ENCODE measurements around the gene PRR5L. TPM values are rescaled to one million over a fixed set of nuclear protein-coding genes. Genes with fewer than 3 reads are reported as not detected.

Gene PRR5L
- total RNA-seq, 2 experiments from 2014 or later, result 15.5 to 18.2 TPM

DNA sequence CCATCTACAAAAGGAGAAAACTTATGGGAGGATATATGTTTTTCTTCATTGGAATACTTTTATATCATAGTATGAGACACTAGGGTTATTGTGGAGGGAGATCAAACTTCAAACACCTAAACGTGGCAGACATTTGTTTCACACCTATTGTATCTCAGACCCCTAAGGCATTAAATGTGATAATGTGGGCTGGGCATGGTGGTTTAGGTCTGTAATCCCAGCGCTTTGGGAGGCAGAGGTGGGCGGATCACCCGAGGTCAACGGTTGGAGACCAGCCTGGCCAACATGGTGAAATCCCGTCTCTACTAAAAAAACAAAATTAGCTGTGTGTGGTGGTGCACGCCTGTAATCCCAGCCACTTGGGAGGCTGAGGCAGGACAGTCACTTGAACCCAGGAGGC is 75.5 kb downstream of the PRR5L start:
- ChIA-PET CTCF (no interaction called here), POLR2A (no interaction called here)

DNA sequence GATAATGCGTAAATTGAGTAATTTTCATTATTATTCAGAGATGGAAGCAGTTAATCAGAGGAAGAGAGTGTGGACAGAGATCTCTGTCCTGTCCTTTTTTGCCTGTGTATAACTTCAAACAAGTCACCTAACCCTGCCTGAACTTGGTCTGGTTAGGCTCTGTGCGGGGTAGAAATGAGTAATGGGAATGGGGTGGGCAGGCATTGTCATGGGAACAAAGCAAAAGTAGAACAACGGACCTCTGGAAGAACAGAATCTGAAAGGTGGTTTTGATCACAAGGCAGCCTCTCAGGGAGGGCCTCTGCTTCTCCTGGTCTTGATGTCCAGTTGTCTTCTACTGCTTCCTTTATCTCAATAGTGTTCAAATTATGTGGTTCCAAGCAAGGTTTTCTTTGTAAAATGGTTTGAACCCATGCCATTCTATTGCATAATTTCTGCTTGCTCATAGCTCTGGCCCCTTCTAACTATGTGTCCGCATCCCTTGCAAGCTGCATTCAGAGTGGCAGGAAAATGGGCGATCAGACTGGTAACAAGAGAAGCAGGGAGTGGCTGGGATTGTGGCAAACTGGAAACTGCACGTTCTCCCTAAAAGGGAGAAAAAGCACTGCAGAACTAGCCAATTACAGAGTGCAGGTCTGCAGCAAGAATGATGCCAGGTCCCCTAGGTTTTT is 76.1 kb downstream of the PRR5L start:
- CTCF ChIA-PET, result interaction anchor here (0.8 kb wide), 1 partner anchor 121 kb away, joined by 3 read pairs; no protein-coding TSS in a partner anchor
- POLR2A ChIA-PET, result no interaction called here

DNA sequence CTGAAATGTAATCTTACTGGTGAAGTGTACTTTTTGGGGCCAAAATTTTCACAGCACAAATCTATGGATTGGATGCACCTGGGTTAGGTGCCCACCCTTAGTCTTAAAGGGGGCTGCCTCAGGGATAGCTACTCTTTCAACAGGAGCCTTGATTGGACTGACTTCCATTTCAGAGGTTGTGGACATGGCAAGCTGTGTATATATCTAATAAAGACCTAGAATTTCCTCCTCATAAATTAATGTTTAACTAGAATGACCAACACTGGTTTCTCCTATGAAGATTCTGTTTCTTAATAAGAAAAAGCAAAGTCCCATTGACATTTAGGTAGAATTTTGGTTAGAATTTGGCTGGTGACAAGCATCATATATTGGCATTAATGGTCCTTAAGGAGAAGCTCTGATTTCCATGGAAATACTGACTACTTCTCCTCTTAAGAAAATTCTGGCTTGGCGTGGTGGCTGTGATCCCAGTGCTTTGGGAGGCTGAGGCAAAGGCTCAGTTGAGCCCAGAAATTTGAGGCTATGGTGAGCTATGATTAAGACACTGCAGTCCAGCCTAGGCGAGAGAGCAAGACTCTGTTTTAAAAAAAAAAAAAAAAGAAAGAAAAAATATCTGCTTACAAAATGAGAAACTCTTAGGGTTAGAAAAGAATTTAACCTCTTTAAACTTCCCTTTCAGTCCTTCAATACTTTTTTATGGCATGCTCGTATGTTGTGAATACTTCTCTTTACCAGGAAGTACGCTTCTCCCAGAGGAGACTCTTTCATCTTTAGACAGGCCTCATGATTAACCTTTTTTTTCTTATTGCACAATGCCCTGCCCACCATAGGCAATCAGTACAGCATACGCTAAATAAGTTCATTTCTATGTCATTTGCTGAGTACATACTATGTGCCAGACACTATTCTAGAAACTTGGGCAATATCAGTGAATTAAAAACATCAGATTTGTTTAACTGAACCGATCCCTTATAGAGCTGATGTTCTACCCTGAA is 77.2 kb downstream of the PRR5L start:
- ChIA-PET POLR2A (no interaction called here), CTCF (interaction anchor here (0.8 to 1.3 kb wide), 2 partner anchors 19 to 120 kb away, joined by 3 read pairs; no protein-coding TSS in a partner anchor)

DNA sequence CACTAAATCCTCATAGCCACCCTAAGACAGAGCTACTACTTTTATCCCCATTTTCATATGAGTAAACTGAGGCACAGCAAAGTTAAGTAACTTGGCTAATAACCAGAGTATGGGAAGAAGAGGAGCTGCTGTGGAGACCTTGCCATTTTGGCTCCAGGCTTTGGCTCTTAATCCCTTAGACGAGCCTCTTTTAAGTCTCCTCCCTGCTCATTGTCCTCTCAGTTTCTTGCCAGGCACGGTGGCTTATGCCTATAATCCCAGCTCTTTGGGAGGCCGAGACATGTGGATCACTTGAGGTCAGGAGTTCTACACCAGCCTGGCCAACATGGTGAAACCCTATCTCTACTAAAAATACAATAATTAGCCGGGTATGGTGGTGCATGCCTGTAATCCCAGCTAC is 78.6 kb downstream of the PRR5L start:
- POLR2A ChIA-PET, result no interaction called here
- CTCF ChIA-PET, result interaction anchor here (0.7 to 1.8 kb wide), 4 partner anchors 20 to 195 kb away, joined by 3 to 9 read pairs (median 4); no protein-coding TSS in a partner anchor

DNA sequence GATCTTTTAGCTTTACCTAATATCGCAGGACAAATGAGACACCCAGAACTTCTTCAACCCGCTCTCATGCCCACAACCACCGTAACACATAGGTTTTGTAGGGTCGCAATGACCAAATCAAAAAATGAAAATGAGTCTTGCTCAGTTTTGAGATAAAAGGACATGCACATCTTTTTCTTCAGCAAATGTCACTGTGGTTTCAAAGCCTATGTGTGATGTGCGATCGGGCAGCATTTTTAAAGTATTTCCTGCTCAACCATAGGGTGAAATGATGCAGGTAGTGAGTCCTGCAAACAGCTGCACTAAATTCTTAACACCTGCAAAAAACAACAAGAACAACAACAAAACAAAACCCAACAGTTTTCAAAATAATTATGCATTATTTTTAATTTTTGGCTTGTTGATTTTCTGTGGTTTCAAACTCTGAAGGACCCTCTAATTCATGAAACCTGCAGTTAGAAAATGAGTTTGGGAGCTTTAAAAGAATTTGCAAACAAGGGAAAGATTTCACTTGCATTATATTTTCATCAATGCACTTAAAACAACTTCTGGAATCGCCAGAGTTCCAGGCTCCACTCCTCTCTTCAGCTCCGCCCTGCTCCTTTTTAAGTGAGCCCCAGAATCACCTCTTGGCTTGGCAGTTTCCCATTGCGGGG is 79.4 kb downstream of the PRR5L start:
- ChIA-PET POLR2A (interaction anchor here (0.9 to 1.8 kb wide), 3 partner anchors 9 to 21 kb away, joined by 3 to 15 read pairs (median 5); no protein-coding TSS in a partner anchor), CTCF (interaction anchor here (0.9 to 1.8 kb wide), 6 partner anchors 18 to 83 kb away, joined by 3 to 9 read pairs (median 4); no protein-coding TSS in a partner anchor)

DNA sequence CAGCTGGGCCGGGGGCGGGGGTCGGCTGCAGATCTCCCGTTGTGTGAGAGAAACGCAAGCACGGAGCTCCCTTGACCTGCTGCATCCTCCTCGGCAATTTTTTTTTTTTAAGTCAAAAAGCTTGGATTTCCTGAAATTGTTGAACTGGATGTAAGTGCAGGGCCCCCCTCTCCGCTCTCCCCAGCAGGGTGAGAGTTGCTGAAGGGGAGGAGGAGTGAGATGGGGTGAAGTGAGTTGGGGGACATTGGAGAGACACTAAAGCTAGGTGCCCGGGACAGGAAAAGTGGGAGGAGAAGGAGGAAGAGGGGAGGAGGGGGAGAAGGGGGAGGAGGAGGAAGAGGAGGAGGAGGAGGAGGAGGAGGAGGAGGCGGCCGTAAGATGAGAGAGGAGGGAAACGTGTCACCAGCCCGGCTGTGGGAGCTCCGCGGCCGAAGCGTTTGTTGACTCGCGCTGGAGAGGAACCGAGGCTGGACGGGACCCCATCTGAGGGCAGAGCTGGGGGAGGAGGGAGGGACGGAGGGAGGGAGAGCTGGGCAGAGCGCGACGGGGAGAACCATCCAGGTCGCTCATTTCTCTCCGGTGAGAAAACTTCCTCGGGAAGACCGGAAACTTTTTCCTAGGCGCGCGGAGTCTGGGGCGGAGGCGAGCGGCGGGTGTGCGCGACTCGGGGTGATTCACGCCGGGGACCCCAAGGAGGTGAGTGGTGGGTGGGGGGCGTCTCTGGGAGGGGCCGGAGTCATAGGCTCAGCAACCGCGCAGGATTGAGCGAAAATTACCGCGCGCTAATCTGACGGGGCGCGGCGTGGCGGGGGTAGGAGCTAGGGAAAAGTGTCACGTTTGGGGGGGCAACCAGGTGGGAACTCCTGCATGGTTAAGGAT is 80.2 kb downstream of the PRR5L start:
- POLR2A ChIA-PET, result interaction anchor here (0.9 to 1.8 kb wide), 4 partner anchors 9 to 22 kb away, joined by 3 to 15 read pairs (median 4); no protein-coding TSS in a partner anchor
- CTCF ChIA-PET, result interaction anchor here (0.7 to 2.5 kb wide), 11 partner anchors 15 to 117 kb away, joined by 3 to 9 read pairs (median 4); no protein-coding TSS in a partner anchor

DNA sequence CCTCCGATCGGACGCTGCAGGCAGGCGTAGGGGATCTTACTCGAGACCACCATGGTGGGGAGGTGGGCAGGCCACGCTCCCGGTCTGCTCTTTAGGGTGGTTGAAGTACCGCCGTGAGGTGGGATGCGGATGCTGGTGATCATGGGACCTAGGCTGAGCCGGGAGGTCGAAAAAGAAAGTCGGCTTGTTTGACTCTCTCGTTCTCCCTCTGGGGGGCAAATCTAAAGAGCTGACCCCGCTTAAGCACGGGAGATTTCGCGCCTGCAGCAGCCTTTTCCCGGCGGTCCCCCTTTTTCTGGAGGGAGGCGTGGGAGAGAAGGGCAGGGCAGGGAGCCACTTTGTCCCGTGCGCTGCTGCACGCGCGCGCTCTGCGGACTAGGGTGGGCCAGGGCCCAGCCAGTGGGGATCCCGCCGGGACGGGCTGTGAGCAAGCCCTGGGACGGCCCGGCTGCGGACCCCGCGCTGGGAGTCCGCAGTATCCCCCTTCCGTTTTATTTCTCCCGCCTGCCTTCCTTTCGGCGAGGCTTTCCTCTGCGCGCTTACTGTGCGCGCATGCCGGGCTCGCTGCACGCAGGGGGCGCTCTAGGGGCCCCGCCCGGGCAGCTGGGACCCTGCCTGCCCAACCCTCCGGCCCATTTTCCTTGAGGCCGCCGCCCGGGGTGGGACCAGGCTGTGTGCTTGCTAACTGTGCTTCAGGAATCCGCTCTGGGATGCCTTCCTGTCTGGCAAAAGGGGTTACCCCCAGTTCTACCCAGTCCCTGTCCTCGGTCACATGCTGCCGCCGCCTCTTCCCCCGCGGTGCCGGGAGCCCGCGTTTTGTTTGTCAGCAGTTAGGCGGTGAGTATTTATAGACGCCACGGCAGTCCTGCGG is 81.0 kb downstream of the PRR5L start:
- CTCF ChIA-PET, result interaction anchor here (0.7 to 2.5 kb wide), 12 partner anchors 13 to 133 kb away, joined by 3 to 7 read pairs (median 4); partner anchors contain the start of gene TRAF6
- POLR2A ChIA-PET, result interaction anchor here (0.9 to 2.1 kb wide), 5 partner anchors 8 to 23 kb away, joined by 3 to 15 read pairs (median 5); no protein-coding TSS in a partner anchor

DNA sequence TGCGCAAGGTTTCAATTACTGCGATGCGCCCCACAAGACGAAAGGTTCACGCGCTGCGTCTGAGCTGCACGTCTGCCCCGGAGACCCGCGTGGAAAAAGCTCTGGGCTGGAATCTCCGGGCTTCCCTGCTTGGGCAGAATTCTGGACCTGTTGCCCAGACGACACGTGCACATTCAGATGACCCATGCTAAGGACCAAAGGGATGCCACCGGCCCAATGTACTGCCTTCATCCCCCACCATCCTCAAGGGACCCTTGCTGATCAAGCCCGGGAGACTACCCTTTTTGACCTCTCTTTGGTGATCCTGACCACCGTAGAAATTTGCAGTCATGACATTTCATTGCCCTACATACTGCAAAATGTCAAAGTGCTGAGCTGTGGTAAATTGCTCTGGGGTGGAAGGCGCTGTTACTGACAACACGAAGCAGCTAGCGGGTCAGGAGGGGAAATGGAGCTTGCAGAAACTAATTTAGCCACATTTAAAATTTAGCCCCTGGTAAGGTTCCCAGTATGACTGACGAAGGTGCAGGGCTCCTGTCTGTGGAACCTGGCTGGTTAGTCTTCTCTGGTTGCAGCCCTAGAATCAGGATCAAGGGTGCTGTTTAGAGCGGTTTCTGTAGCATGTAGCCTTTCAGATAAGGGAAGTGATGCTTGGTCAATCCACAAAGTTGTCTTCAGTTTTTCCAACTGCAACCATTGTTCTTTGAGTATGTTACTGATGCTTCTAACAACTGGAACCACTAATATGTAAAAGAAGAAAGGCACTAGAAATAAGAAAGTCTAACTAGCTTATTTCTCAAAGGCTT is 81.9 kb downstream of the PRR5L start:
- ChIA-PET POLR2A (interaction anchor here (0.9 to 2.1 kb wide), 3 partner anchors 11 to 17 kb away, joined by 3 to 13 read pairs (median 4); no protein-coding TSS in a partner anchor), CTCF (interaction anchor here (0.6 to 2.5 kb wide), 11 partner anchors 12 to 132 kb away, joined by 3 to 7 read pairs (median 3); partner anchors contain the start of gene TRAF6)

DNA sequence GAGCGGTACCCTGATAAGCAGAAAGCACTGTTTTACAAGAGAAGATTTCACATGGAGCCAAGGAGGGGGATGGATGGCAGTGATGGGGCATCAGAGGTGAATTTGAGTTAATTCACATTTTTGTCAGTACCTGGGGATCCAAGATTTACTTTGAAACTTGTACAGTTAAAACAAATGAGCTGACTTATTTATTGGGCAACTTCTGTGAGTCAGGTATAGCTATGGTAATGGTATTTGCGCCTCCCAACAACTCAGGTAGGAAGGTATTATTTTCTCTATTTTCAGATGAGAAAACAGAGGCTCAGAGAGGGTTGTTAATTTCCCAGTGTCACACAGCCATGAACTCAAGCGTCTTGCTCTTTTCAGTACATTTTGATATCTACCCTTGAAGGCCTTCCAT is 83.6 kb downstream of the PRR5L start:
- ChIA-PET POLR2A (no interaction called here), CTCF (interaction anchor here (1.2 to 1.7 kb wide), 2 partner anchors 52 to 88 kb away, joined by 3 to 4 read pairs; no protein-coding TSS in a partner anchor)

DNA sequence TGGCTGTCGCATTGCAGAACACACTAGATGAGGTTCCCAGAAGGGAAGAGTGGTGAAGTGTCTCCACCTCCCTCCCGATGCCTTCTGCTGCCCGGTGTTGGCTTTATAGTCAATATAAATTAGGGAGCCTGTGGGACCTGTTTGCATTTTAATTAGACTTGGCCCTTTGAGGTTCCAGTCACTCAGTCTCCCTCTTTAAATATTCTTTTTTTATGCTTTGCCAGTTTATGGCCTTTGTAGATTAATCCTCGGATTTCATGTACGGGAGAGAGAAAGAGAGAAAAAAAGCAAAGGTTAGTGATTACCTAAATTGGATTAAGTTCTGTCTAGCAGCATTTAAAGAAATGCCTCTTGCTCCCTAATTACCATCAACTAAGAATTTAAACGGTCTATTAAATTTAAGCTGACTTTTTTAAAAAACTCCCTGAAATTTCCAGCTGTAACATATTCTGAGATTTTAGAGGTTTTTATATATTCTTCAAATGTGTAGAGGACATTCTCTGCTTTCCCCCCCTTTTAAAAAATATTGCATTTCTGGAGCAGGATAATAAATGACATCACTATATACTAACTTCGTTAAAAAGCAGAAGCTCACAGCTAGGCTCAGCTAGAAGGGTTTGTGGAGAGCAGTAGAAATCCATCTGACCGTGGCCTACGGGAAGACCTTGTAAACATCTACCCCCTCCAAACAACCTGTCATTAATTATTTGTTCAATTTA is 84.4 kb downstream of the PRR5L start:
- POLR2A ChIA-PET, result interaction anchor here (0.6 kb wide), 1 partner anchor 27 kb away, joined by 3 read pairs; no protein-coding TSS in a partner anchor
- CTCF ChIA-PET, result interaction anchor here (1.4 kb wide), 1 partner anchor 9 kb away, joined by 5 read pairs; no protein-coding TSS in a partner anchor

DNA sequence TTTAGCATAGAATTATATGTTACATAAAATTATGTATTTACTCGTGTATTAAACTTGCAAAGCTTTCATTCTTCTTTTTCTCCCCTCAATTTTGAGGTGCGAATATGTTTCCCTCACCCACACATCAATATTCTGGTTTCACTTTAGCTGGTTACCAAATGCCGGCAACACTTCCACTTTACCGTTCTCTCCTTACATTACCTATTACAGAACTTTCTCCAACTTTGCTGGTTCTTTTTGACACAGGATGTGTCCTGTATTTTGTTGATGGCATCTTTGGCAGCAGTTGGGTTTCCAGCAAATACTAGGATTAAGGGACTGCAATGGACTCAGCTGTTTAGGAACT is 84.9 kb downstream of the PRR5L start:
- ChIA-PET CTCF (interaction anchor here (1.4 kb wide), 1 partner anchor 9 kb away, joined by 5 read pairs; no protein-coding TSS in a partner anchor), POLR2A (interaction anchor here (0.6 kb wide), 1 partner anchor 28 kb away, joined by 3 read pairs; no protein-coding TSS in a partner anchor)

DNA sequence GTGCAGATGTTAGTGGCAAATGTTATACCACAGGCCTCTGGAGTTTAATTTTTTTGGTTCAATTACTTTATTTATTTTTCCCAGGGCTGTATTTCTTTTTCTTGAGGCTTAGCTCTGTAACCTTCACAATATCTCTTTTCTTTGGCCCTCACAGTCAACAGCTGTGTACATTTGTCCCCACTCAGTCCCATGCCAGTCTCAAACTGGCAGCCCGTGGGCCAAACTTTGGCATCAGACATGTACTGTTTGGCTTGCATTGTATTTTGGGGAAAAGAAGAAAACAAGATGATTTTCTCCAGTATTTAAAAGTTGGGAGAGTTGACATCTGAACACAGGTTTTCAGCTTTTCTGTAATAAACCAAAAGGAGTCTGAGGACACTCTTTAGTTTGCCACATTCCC is 87.1 kb downstream of the PRR5L start:
- ChIA-PET CTCF (interaction anchor here (1.4 kb wide), 1 partner anchor 110 kb away, joined by 3 read pairs; no protein-coding TSS in a partner anchor), POLR2A (no interaction called here)

DNA sequence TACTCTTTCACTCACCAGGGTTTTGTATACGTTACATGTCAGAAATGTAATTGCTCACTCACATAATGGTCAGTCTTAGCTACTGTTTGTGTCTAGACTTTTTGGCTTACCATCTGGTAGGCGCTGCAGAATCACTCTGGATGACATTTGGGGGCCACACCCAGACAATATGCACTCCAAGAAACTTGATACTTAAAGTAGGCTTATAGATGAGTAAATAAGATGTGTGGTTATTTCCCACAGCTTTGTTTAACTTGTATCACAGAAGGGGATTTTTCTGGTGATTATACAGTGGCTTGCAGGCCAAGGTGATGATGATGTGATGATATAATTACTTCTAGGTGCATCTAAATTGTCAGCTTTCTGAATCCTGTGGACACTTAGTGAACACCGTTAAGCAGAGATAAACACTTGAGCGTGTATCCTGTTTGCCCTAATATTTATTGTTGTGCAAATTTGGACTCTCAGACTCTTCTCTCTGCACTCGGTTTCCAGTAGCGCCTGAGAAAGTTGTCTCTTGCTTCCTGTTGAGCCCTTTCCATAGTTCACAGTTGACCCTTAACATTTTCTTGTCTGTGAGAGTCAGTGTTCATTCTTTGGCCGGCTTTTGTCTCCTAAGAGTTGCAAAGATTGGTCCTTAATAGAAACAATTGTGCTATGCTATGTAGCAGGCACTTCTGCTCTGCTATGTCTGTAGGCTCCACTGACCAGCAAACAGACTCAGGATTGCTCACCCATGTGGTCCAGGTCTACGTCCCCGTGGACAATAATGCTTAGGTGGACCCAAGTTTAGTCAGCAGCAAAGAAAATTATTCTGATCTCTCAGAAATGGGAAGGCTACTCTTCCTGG is 89.3 kb downstream of the PRR5L start:
- CTCF ChIA-PET, result interaction anchor here (1.1 kb wide), 1 partner anchor 17 kb away, joined by 3 read pairs; no protein-coding TSS in a partner anchor
- POLR2A ChIA-PET, result interaction anchor here (0.8 to 1.3 kb wide), 2 partner anchors 9 kb away, joined by 3 to 5 read pairs; no protein-coding TSS in a partner anchor

DNA sequence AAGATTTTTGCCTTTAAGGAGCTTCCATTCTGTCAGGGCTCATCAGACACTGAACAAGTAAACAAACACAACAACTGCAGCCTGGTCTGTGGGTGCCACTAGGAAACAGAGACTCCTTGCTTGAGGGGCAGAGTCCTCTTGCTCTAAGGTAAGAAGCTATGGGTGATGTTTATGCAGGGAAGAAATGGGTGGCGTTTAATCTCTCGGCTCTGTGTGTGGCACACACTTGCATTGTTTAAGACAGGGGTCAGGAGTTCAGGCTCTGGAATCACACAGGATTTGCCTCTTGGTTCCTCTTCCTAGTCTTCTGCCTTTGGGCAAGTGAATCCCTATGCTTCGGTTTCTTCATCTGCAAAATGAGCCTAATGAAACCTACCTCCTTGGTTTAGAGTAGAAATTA is 90.3 kb downstream of the PRR5L start:
- CTCF ChIA-PET, result interaction anchor here (0.8 kb wide), 1 partner anchor 33 kb away, joined by 3 read pairs; no protein-coding TSS in a partner anchor
- POLR2A ChIA-PET, result no interaction called here

All from activated CD8-positive, alpha-beta memory T cell treated with anti-CD3 and anti-CD28 coated beads for 36 hours (primary cell).